Natural killer cell treated with Interleukin-12 subunit alpha and Interleukin-12 subunit beta and Interleukin-15 and Interleukin-18, amount 100 ng/mL, for 72 hours (primary cell): ENCODE data around the gene ABO. TPM values are rescaled to one million over a fixed set of nuclear protein-coding genes. Genes with fewer than 3 reads are reported as not detected.
"Not testable (repeated sequence)": the region's sequence is repeated elsewhere in the genome, so short reads cannot be mapped to it uniquely, and the experiment has no call there.

ENCODE experiments used
- ATAC-seq, 2 donors: fragments of 150-1000 bp; cut with Tn5 transposase in 1 of 2; sonication (Bioruptor Pico), chemical (Tn5 transposase) in 1 of 2; 2 replicates each; pipeline ENCODE4 v1.10.0; 2021
- DNase-seq: peaks from one replicate; pipeline ENCODE4 v3.0.0; 2022; ENCODE audit warnings: low spot score
- H3K27ac Mint-ChIP-seq, 2 donors: 1 replicate in 1 of 2; 2 replicates in 1 of 2; pipeline ENCODE4 v1.8.0; 2022; ENCODE audit warnings: mixed read lengths in 2 of 2, mild to moderate bottlenecking in 1 of 2, moderate library complexity in 1 of 2
- H3K27me3 Mint-ChIP-seq, 2 donors: 1 replicate in 1 of 2; 2 replicates in 1 of 2; pipeline ENCODE4 v1.8.0; 2022; ENCODE audit warnings: mixed read lengths in 2 of 2
- H3K36me3 Mint-ChIP-seq: one replicate; pipeline ENCODE4 v1.8.0; 2022; ENCODE audit warnings: mixed read lengths
- H3K4me1 Mint-ChIP-seq, 2 donors: 1 replicate in 1 of 2; 2 replicates in 1 of 2; pipeline ENCODE4 v1.8.0; 2022; ENCODE audit warnings: low read depth in 2 of 2, mixed read lengths in 2 of 2, mild to moderate bottlenecking in 1 of 2
- H3K4me3 Mint-ChIP-seq: one replicate; pipeline ENCODE4 v1.8.0; 2022; ENCODE audit warnings: mixed read lengths
- H3K9me3 Mint-ChIP-seq: 2 replicates; pipeline ENCODE4 v1.8.0; 2022; ENCODE audit warnings: mixed read lengths
- total RNA-seq, 2 donors: library from RNA; stranded (reverse); gene quantifications; one replicate each; pipeline ENCODE4 v1.2.3, GENCODE V29; 2022

Gene ABO
- total RNA-seq, 2 donors from 2014 or later = 0.25 to 0.69 TPM

GRCh38 chr9:133227996-133228395, 47.0 kb downstream of the ABO start:
- H3K4me1 Mint-ChIP-seq, H3K36me3 Mint-ChIP-seq, H3K27me3 Mint-ChIP-seq, DNase-seq, H3K27ac Mint-ChIP-seq, H3K4me3 Mint-ChIP-seq, ATAC-seq, H3K9me3 Mint-ChIP-seq: not testable (repeated sequence)

GRCh38 chr9:133227242-133227860, 47.6 kb downstream of the ABO start:
- no peak overlapping the region for H3K4me3 Mint-ChIP-seq
- H3K27me3 Mint-ChIP-seq = peaks cover 0 to 4% of the 10 kb centered on the region in 2 donors
- ATAC-seq (no peak), DNase-seq (no peak)
- H3K4me1 Mint-ChIP-seq = no peaks in the 10 kb centered on the region
- H3K9me3 Mint-ChIP-seq = no peaks in the 10 kb centered on the region
- H3K36me3 Mint-ChIP-seq = no peaks in the 10 kb centered on the region
- H3K27ac Mint-ChIP-seq = no peak overlapping the region

- no peaks in the 10 kb centered on the region for H3K4me1 Mint-ChIP-seq
- ATAC-seq (no peak), DNase-seq (no peak)
- peaks cover 0 to 4% of the 10 kb centered on the region in 2 donors for H3K27me3 Mint-ChIP-seq
- H3K9me3 Mint-ChIP-seq = no peaks in the 10 kb centered on the region
- no peak overlapping the region for H3K4me3 Mint-ChIP-seq
- no peaks in the 10 kb centered on the region for H3K36me3 Mint-ChIP-seq
- H3K27ac Mint-ChIP-seq = no peak overlapping the region
Observed at GRCh38 chr9:133226219-133227171, 48.5 kb downstream of the ABO start.

GRCh38 chr9:133225171-133226011, 49.6 kb downstream of the ABO start:
- peaks cover 5 to 12% of the 10 kb centered on the region in 2 donors for H3K27me3 Mint-ChIP-seq
- no peak overlapping the region for H3K4me3 Mint-ChIP-seq
- no peaks in the 10 kb centered on the region for H3K4me1 Mint-ChIP-seq
- DNase-seq = no peak
- H3K27ac Mint-ChIP-seq = no peak overlapping the region
- ATAC-seq = no peak
- H3K9me3 Mint-ChIP-seq = no peaks in the 10 kb centered on the region
- no peaks in the 10 kb centered on the region for H3K36me3 Mint-ChIP-seq

- DNase-seq (no peak), ATAC-seq (no peak)
- Mint-ChIP-seq H3K27me3 (peaks cover 8 to 15% of the 10 kb centered on the region in 2 donors), H3K4me3 (no peak overlapping the region), H3K27ac (no peak overlapping the region), H3K36me3 (no peaks in the 10 kb centered on the region), H3K4me1 (no peaks in the 10 kb centered on the region), H3K9me3 (no peaks in the 10 kb centered on the region)
Observed at GRCh38 chr9:133224762-133225161, 50.2 kb downstream of the ABO start.

GRCh38 chr9:133223159-133223756, 51.7 kb downstream of the ABO start:
- peaks cover 19 to 26% of the 10 kb centered on the region in 2 donors for H3K27me3 Mint-ChIP-seq
- H3K36me3 Mint-ChIP-seq, H3K4me1 Mint-ChIP-seq, H3K27ac Mint-ChIP-seq, H3K9me3 Mint-ChIP-seq, ATAC-seq, DNase-seq, H3K4me3 Mint-ChIP-seq: not testable (repeated sequence)

GRCh38 chr9:133221994-133222393, 53.0 kb downstream of the ABO start:
- not testable (repeated sequence) for H3K27ac Mint-ChIP-seq, H3K4me3 Mint-ChIP-seq, H3K36me3 Mint-ChIP-seq, H3K9me3 Mint-ChIP-seq, DNase-seq, H3K4me1 Mint-ChIP-seq, ATAC-seq
- peaks cover 30 to 33% of the 10 kb centered on the region in 2 donors for H3K27me3 Mint-ChIP-seq

GRCh38 chr9:133221177-133221809, 53.7 kb downstream of the ABO start:
- Mint-ChIP-seq H3K27me3 (peaks cover 30 to 37% of the 10 kb centered on the region in 2 donors), H3K36me3 (no peaks in the 10 kb centered on the region), H3K9me3 (no peaks in the 10 kb centered on the region), H3K4me1 (no peaks in the 10 kb centered on the region), H3K27ac (no peak overlapping the region), H3K4me3 (no peak overlapping the region)
- no peak for ATAC-seq
- no peak for DNase-seq

- not testable (repeated sequence) for H3K4me3 Mint-ChIP-seq, DNase-seq, H3K4me1 Mint-ChIP-seq, H3K9me3 Mint-ChIP-seq, H3K36me3 Mint-ChIP-seq, H3K27ac Mint-ChIP-seq, ATAC-seq
- H3K27me3 Mint-ChIP-seq = peaks cover 53 to 54% of the 10 kb centered on the region in 2 donors
Observed at GRCh38 chr9:133218049-133218975, 56.7 kb downstream of the ABO start.

GRCh38 chr9:133217333-133217988, 57.5 kb downstream of the ABO start:
- H3K27ac Mint-ChIP-seq, ATAC-seq, H3K4me3 Mint-ChIP-seq, H3K4me1 Mint-ChIP-seq, H3K36me3 Mint-ChIP-seq, DNase-seq, H3K9me3 Mint-ChIP-seq: not testable (repeated sequence)
- peaks cover 54 to 59% of the 10 kb centered on the region in 2 donors for H3K27me3 Mint-ChIP-seq

- not testable (repeated sequence) for H3K9me3 Mint-ChIP-seq, H3K36me3 Mint-ChIP-seq, DNase-seq, H3K4me1 Mint-ChIP-seq, H3K27ac Mint-ChIP-seq, H3K4me3 Mint-ChIP-seq, ATAC-seq
- H3K27me3 Mint-ChIP-seq = peaks cover 51 to 61% of the 10 kb centered on the region in 2 donors
Observed at GRCh38 chr9:133214276-133214675, 60.7 kb downstream of the ABO start.

GRCh38 chr9:133210609-133211008, 64.4 kb downstream of the ABO start:
- DNase-seq = no peak
- peaks cover 28 to 37% of the 10 kb centered on the region in 2 donors for H3K27me3 Mint-ChIP-seq
- ATAC-seq = no peak

More at GRCh38 chr9:133210609-133211008, 64.4 kb downstream of the ABO start:
- no peaks in the 10 kb centered on the region for H3K36me3 Mint-ChIP-seq
- no peaks in the 10 kb centered on the region for H3K9me3 Mint-ChIP-seq
- H3K4me1 Mint-ChIP-seq = no peaks in the 10 kb centered on the region
- no peak overlapping the region for H3K27ac Mint-ChIP-seq
- H3K4me3 Mint-ChIP-seq = no peak overlapping the region
